HG03442 (cell line): ENCODE data around the gene FAM149A.

Experiments used
- ATAC-seq: cut with Tn5 transposase; IDR thresholded peaks from one replicate; pipeline ENCODE4 v1.9.1; 2021; ENCODE audit warnings: mild to moderate bottlenecking, moderate library complexity; ENCODE audit not compliant: unreplicated experiment

FAM149A gene

DNA sequence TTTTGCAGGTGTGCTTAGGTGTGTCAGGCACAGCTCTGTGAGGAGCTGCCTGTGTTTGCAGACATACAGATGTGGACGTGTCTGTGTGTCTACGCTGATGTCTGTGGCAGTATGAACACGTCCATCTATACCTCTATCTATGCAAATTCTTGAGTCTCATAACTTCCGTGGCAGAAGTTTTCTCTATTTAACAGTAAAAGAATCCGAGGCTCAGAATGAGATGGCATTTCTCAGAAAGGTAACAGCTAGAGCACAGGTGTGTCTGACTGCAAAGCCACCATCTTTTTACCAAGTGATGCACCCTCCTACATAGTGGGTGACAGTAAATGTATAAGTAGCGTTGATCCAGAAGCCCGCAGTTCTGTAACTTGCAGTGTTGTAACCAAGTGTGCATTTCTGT, 47.0 kb downstream of the FAM149A start:
- ATAC-seq: no peak

DNA sequence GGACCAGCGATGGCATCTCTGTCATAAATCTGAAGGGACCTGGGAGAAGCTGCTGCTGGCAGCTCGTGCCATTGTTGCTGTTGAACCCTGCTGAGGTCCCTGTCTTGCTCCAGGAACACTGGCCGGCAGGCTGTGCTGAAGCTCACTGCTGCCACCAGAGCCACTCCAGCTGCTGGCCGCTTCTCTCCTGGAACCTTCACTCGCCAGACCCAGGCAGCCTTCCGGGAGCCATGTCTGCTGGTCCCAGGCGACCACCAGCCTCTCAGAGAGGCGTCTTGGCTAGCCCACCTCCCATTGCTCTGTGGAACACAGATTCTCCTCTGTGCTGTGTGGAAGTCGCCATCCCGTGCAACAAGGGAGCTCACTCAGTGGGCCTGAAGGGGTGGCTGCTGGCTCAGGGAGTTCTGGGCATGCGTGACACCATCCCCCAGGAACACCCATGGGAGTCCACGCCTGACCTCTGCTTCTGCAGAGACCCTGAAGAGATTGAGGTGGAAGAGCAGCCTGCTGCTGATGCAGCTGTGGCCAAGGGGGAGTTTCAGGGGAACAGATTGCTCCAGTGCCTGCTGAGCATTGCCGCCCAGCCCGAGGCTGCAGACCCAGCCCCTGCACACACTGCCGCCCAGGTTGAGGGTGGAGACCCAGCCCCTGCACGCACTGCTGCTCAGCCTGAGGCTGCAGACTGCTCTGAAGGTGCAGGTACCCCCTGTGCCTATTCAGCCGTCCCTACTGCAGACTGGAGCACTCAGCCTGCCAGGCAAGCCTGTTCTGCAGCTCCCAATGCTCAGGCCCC, 53.7 kb downstream of the FAM149A start:
- ATAC-seq: no peak

DNA sequence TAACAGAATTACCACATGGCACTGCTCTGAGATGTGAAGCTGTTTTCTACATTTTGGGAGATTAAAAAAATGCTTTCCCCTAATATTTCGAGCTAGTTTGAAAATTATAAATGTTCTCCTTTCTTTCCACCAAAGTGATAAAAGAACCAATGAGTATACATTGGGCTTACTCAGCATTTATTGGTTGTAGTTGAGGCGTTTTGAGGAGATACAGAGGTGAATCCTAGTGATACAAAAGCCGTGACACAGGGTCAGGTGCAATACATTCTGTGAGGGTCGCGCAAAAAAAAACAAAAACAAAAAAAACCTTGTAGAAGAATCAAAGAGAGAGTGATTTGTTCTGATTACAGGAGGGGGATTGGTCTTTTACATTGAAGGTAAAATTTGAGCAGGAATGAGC, 54.5 kb downstream of the FAM149A start:
- no peak for ATAC-seq

DNA sequence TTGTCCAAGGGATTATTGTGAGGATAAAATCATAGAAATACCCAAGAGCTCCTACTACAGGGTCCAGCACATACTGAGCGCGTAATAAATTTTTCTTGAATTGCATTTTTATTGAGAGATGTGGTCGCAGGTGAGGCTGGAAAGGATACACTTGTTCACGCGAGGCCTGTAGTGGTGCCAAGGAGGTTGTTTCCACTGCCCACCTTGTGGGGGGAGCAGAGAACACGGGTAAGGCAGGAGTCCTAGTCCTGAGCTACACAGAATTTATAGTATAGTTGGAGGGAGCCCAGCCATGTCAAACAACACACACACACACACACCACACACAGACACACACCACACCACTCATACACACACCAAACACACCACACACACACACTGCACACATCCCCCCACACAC, 55.1 kb downstream of the FAM149A start:
- ATAC-seq: no peak

DNA sequence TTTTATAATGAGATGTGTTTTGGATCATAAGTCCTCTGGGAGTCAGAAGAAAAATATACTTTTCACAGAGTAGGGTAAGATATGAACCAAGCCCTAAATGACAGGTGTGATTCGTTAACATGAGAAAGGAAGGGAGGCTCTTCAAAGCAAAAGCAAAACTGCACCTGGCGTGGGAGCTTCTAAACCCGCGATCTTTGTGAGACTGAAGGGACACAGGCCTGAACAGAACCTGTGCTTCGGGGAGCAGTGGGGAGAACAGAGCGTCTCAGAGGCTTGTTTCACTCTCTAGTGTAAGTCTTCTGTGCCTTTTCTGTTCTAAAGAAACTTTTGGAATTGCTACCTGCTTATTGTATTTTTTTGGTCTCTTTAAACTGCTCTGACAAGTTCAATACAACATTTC, 56.6 kb downstream of the FAM149A start:
- peak; percentile 99 for ATAC-seq

DNA sequence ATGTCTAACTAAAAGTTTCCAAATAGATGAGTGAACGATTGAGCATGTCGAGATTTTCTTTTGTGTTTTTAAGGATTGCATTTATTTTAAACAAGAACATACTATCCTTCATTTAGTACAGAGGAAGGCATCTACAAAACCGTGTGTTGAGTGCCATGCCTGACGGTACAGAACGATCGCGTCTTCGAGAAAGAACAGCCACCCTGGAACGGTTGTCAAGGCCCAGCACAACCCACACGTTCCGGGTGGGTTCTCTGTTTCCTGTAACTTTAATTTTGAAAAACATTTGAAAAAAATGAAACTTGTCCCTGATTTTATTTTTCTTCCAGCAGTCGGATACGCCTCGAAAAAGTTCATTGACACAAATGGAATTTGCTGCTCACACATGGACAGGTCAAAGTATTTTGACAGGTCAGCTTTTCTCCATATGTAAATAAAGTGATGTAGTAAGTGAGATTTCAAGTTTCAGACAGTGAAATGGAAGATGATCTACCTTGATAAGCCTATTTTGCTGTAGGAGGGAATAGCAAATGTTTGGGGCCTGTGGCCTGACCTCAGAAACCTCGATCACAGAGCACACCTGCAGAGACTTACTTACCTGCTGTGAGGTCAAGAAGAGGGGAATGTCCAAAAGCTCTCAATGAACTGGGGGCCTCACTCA, 62.5 kb downstream of the FAM149A start:
- ATAC-seq: no peak

DNA sequence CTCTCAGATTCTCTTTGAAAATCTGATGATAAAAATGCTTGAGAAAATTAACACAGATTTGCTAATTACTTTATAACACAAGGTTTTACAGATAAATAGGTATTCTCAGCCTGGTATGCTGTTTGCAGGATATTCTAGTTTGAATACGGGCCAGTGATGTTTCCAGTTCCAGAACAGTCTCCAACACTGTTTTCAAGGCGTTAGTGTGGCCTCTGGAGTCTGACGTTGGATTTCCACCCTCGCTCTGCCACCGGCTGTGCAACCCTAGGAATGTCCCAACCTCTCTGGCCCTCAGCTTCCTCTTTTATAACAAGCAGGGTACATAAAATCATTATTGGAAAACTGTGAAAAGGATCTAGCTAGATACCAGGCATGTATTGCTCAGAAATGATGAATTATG, 63.1 kb downstream of the FAM149A start:
- no peak for ATAC-seq

DNA sequence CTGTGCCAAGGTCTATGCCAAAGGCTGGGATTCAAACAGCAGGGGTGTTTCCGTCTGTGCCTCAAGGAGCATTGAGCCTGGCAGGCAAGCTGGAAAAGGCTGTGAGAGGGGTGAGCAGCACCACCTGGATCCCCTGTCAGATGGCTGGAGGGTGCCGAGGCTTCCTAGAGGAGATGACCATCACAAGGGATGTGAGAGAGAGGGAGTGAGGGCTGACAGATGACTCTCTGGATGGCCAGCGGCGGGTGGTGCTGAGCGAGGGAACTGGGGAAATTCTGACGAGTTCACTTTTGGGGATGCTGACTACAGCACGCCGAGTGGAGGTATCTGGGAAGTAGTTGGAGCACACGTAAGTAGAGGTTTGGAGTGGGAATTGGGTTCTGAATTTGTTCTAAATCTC, 64.2 kb downstream of the FAM149A start:
- ATAC-seq: no peak

DNA sequence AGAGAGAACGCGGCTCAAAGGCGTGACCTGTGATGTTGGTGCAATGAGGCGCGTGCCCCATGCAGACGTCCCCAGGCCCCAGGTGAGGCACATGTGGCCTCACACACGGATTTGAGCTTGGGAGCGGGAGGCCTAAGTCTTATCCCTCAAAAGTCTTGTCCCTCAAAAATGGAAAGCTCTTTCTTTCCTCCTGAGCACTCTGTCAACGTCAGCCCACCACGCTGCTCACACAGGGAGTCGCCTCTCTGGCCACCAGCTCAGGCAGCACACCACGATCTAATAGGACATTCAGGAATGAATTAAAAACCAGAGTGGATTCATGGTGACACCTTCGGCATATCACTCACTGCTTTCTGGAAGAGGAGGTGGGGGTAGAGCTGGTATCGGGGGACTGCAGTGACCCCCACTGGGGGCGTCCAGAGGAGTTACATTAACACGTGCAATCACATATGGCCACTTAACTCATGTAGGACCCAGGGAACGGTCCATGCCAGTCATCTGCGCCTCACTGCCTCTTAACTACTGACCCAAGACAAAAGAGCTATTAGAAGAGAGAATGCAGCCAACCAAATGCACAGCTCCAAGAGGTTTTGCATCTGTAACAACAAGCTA, 64.9 kb downstream of the FAM149A start:
- ATAC-seq: no peak

DNA sequence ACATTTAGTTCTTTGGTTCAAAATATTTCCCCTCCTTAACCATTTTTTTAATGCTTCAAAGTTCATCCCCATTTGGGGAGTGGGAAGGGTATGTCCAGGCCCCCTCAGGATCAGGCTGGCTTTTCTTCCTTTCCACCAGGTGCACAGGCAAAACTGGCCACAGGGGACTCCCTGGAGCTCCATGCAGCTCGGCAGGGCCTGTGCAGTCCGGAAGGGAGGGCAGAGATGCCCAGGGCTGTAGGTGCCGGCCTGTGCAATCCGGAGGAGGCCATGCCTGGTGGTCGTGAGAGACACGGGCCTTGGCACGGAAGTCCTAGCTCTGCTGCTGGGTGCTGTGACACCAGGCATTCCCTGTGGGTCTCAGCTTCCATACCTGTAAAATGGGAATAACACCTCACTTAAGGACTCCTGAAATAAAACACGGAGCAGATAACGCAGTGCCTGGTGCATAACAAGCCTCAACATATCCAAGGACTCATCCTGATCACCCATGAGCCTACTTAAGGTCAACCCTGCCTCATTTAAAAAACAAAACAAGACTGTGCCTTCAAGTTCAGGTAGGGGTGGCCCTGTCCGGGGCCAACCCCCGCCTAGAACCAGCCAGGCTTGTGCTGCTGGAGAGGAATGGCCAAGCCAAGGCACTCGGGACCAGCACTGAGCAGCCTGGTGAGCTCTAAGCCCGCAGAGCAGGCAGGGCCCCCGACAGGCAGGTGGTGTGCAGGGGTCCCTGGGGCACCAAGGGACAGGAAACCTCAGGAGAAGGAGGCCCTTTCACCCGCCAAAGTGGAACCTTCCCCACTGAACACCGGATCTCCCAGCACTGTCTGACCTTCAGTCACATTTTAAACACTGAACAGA, 65.7 kb downstream of the FAM149A start:
- ATAC-seq: no peak

DNA sequence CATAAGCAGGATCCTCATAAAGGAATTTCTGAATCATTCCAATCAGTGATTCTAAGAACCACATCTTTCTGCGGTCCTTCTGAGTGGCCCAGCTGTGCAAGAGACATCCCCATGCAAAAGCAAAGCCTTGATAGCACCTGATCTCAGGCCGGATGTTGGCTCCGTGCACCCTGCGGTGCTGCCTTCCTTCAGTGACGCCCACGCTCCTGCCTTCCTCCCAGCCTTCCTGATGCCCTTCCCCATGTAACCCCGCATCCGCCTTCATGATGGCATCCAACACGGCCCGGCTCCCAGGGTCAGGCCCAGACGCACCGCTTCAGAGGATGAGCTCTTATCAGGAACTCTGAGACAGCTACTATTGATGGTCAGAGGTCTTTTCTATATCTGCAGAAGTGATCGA, 66.5 kb downstream of the FAM149A start:
- ATAC-seq: no peak

DNA sequence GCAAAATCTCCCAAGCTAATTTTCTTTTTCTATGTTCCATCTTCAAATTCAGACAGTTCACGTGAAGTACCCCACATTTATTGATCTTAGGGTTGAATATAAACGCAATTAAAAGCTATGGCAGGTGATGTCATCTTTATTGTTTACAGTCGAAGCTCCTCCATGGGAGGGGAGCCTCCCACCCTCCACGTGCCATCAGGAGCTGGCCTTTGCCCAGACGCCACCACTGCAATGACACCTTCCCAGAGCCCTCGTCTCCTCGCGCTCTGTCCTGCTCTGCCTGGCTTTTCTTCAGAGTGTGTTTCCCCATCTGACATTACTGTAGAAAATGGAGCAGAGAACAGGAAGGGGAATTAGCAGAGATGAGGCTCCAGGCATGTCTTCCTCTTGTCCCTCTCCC, 68.0 kb downstream of the FAM149A start:
- ATAC-seq: no peak

DNA sequence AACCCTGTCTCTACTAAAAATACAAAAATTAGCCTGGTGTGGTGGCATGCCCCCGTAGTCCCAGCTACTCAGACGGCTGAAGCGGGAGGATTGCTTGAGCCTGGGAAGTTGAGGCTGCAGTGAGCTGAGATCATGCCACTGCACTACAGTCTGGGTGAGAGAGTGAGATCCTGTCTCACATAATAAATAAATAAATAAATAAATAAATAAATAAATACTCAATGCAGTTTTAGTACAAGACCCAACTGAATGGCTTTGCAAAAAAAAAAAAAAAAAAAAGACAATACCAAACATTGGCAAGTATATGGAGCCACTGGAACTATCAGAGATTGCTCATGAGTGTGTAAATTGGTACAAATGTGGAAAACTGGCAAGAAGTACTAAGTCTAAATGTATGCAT, 83.6 kb downstream of the FAM149A start:
- no peak for ATAC-seq

DNA sequence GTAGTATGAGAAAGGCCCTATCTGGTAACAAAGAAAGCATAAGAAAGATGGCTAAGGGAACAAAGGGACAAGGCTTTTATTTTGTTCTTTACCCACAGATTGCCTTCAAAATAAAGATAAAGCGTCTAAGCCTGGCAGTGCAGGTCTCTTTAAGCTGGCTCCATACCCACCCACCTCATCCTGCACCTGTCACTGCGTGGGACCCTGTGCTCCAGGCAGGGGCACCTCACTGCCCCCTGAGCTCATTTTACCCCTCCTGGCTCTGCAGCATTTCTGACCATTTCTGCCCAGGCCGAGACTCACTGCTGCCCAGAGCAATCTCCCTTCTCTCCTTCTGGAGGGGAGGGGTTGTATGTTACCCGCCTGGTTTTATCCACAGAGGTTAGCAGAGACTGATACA, 85.2 kb downstream of the FAM149A start:
- ATAC-seq: no peak

DNA sequence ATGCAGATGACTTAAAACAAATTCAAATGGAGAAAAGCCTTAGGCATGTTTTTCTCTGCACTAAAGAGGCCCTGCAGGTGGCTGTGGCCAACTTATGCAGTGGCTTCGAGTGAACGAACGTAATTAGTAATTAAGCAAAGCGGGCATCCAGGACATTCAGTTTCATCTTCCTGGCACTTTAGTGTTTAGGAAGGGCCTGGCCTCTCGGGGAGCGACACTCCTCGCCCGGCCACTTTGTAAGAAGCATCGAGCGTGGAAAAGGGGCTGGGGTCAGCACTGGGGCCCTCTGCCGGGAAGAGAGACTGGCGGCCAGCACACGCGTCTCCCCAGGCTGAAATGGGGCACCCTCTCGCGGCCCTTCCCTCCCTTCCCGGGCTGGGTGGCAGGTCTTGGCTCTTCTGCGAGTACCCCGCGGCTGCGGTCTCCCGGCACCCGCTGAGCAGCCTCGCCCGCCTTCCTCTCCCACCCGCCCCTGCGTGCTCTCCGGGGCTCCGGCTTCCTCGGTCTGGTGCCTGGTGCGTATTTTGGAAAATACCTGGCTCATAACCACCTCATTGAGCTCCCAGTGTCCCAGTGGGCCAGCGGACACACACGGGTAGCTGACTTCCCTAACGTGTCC, 86.2 kb downstream of the FAM149A start:
- ATAC-seq: peak; percentile 26

DNA sequence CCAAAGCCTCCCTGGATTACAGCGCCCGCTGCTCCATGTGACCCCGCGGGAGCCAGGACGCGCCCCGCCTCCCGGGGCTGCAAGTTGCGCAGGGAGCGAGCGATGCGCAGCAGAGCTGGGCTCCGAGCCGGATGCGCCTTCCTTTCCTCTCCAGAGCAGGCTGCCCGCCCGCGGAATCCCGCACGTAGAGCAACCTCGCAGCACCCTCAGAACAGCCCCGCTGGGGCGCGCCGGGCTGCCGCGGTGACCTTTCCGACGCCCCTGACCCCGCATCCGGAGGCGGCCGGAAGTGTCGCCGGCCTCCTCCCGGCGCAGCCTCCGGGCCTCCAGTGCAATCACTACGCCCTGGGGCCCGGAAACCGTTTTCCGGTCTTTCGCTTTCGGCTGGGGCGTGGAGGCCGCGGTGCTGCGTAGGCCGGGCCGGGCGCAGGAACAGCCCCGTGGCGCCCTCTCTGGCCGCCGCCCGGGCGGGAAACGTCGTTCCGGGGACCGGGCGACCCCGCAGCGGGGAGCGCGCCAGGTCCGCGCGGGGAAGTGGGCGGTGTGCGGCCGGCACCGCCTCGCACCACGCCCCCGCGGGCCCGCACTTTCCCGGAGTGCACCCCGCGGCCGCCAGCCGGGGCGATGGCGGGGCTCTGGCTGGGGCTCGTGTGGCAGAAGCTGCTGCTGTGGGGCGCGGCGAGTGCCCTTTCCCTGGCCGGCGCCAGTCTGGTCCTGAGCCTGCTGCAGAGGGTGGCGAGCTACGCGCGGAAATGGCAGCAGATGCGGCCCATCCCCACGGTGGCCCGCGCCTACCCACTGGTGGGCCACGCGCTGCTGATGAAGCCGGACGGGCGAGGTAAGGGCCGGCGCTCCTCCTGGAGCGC, 86.9 kb downstream of the FAM149A start, which contains the start of gene CYP4V2:
Gene CYP4V2 (plus strand): TSS at position 368 of the 866 bp plus-strand sequence. CDS start 257 bp downstream, at position 625.
- peak; percentile 85 for ATAC-seq

DNA sequence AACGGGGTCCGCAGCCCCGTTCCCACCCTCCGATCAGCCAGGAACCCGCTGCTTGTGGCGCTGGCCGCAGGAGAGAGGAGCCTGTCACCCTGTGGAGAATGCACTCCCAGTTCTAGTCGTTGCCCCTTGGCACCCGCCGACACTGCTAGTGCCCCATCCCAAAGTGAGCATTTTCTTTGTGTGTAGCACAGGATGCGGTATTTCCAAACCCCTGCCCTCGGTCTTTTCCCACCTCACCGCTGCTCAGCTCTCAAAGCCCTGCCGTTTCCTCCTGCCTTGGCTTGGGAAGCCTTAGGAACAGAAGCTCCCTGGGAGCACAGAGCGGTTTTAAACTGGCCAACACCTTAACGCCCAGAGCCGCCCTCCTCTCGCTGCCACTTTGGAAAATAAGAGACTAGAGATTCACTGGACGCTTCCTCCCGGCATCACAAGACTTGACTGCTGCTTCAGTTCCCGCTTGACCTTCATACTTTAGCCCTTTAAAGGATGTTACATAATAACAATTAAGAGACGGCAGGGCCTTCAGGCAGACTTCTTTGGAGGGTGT, 87.6 kb downstream of the FAM149A start:
- ATAC-seq: no peak

DNA sequence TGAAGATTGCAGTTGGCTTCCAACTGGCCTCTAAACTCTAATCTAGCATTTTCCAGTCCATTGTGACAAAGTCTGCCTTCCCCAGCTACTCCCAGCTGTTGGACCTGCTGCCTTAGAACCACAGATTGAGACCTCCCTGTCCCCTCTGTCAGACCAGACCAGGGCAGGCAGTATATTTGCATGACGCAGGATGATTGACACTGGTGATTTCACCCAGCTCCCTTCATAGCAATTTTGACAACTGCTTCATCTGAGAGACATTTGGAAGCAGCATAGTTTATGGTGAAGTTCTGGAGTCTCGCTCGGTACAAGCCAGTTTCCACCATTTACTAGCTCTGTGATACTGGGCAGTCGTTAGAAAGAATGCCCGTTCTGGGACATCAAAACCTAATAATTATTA, 89.3 kb downstream of the FAM149A start:
- no peak for ATAC-seq

DNA sequence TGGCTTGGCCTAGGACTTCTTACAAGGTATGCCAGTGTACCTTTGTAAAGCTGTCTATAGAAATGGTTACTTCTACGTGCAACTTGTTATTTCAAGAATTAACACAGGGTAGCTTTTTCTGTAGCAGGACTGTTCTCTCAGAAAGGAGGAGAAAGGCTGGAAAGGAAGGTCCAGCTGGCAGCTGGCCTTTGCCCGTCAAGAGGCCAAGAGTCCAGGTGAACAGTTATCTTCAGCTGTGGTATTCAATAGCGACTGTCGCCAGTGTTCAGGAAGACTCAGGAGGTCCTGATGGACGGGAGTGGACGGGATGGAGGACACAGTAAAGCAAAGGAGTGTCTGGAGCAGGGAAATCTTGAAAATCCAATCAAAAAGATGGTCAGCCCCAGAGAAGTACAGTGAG, 91.6 kb downstream of the FAM149A start:
- no peak for ATAC-seq
